ENCODE results near the gene S100A8.

GRCh38 chr1:153367090-153367489 lies 23.8 kb downstream of the S100A8 start:
- TF ChIP-seq CTCF (IDR thresholded peaks at IDR 0.05) (no peak), ZFX (IDR thresholded peaks at IDR 0.05; ENCODE audit: borderline replicate concordance) (no peak)

Measured in 22Rv1 (cell line).